NCI-H748 (cell line): ENCODE results near the gene ZNF236.
"Not testable (repeated sequence)": the region's sequence is repeated elsewhere in the genome, so short reads cannot be mapped to it uniquely, and the experiment has no call there.

Source experiments
- DNase-seq: peaks from one replicate; lab custom pipeline; 2025; ENCODE audit not compliant: unreplicated experiment; lab: John Stamatoyannopoulos, UW

ZNF236 gene

DNA sequence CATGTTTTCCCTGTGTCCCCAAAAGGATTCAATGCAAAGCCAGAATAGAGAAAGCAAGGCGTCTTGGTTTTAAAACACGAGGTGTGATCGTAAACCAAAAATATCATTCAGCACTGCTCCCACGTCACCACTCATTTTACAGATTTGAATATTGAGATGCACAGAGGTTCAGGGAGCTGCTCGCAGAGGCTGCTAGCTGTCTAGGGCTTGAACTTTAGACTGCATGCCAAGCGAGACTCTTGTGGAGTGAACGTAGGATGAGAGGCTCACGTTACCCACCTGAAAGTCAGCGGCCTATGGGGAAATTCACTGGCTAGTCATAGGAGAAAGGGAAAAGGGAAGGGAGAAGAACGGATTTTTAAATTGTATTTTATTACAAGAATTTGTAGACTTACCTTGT lies 180.1 kb downstream of the ZNF236 start:
- DNase-seq = no peak

DNA sequence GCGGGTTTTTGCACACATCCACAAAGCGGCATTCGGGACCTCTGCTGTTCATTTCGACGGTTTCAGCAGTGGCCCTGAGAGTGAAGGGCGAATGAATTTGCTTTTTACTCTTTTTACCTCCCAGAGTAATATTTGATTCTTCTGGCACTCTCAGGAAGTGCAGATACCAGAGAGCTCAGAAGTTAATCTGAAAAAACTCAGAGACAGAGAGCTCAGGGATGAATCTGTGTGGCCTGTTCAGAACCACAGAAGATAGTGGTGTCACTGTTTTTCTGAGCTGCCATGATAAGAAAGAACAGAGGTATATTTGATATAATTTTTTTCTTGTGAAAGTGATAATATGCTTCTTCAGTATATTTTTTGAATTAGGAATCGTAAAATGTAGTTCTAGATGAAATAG lies 181.0 kb downstream of the ZNF236 start:
- no peak for DNase-seq

DNA sequence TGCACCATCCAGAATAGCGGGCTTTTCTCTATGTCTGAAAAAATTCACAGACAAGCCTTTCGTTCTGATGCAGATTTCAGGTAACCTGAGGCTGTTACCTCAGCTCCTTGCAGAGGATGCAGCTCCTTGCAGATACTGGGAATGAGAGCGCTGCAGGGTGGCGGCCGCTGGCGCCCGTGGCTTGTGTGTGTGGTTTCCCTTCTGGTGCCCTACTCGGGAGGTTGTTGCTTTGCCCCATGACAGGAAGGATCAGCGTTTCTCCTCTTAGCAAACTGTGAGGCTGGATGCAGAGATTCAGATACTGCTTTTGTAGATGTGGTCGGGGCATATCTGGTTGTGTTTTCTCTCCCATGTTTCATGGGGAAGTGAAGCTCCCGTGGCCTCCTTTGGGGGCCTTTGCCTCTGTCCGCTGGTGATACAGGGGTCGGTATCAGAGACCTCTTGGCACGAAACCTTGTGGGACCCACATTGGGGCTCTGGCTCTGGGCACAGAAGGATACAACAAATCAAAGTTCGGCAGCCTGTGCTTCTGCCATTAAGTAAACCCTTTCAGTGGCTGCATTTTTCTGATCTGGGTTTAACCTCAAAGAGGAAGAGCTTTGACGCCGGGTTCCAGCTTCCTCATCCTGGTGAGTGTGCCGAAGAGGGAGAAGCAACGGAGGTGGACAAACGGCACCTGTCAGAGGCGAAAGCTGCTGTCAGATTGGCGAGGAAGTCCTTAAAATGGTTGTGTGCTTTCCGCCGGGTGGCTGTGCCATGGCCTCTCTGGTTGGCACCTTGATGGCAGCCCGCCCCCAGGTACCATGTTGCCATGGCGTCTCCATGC lies 182.4 kb downstream of the ZNF236 start:
- DNase-seq = no peak

DNA sequence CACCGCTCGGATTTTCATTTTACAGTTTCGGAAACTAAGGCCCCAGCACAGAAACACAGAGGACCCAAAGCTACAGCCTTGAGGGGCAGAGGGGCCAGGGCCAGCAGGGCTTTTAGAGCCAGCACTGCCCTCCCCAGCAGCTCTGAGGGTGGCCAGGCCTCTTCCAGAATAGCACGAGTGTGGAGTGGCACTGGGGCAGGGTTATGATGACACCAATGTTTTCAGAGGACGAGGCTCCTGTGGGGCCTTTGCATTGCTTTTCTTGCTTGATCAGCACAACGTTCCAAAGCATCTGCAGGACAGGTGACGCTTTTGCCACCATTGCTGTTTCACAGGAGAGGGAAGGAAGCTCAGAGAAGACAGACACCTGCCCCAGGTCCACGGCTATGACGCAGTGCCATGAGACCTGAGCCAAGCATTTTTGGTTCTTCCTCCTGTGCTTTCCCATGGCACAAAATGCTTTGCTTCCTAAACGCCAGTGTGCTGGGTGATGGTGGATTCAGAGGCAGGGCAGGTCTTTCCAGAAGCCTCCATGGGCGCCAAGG lies 183.4 kb downstream of the ZNF236 start:
- no peak for DNase-seq

DNA sequence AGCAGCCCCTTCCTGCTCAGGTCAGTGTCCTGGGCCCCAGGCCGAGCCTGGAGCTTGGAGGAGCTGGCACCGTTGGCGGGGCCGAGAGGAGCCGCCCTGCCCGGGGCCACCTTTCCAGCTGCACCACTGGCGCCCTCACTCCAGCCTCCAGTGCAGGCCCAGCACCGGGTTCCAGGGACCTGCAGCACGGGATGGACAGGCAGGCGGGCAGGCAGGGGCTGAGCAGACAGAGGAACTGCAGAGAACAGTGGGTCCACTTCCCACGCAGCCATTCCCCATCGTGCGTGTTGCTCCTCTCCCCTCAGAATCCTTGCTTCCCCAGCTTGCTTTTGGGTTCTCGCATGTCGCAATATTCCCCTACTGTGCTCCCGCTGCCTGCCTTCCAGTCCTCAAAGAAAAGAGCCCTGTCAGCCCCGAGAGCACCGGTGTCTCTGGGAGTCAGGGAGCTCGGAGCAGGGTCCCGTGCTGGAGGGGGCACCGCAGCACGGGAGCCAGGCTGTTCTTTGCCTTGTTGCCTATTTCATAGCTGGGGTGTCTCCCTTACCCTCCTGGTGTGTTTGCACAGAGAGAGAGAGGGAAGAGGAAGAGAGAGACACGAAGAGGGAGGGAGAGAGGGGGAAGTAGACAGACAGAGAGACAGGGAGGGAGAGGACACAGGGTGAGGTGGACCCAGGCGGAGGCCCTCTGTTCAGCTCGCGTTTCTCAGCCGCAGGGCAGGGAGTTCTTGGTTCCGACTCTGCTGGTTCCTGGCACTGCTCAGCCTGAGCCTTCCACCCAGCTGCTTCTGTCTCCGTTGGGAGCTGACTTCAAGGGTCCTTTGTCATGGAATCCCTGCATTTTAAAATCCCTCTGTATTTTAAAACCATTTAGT lies 184.2 kb downstream of the ZNF236 start:
- DNase-seq = no peak

DNA sequence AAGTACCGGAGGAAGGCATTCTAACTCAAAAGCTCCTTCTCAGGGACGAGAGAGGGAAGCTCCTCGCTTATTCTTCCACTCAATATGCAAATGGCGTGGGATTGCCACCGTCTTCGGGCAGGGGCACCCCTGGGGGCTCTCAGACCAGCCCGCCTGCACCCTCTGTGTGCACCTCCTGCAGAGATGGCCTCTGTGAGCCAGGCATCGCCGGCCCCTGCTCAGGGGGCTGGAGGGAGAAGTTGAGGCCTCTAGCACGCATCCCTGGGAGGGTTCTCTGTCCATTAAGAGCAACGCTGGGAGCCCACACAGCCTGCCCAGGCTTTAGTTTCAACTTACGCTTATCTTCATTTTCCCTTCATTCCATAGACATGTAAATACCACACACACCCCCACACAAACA lies 184.9 kb downstream of the ZNF236 start:
- DNase-seq = no peak

DNA sequence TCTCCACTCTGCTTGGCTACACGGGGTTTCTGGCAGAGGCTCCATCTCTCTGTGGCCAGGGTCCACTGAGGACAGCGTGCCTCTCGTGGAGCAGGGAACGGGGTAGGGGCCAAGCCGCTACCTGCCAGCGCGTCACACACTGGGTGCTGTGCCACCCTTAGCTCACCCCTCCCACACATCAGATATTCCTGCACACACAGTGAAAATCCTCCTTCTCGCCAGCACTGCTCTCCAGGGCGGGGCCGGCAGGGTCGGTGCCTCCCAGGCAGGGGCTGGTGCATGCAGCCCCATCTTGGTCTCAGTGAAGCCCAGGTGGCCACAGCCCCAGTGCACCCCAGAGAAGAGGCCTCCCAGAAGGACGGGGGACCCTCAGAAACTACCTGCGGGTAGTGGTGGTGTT lies 185.6 kb downstream of the ZNF236 start:
- no peak for DNase-seq

DNA sequence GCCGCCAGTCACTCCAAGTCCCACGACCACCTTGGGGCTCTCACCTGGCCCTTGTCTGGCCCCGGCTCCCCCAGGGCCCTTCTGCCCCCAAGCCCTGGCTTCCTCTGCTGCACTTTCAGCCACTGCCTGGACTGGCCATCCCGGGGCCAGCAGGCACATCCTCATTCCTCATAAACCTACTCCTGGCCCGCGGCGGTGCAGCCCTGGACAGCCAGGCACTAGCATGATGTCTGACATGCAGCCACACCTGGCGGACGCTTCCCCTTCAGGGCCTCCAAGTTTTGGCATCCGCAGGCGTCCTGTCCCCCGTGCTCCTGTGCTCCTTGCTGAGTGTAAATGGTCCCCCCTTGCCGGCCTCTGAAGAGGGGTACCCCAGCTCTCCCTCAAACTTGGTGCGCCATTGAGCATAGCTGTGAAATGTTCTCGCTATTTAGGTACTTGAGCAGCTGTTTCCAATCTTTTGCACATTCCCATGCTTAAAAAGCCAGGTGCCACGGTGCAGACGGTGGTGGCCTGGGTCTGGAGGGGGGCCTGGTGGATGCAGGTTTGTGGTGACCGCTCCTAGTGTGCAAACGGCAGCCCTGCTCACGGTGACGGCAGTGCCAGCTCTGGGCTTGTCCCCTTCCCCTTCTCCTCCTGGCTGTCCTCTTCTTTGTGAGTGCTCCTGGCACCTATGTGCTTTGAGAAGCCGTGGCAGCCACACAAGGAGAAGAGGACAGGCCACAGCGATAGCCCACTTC lies 186.4 kb downstream of the ZNF236 start:
- no peak for DNase-seq

DNA sequence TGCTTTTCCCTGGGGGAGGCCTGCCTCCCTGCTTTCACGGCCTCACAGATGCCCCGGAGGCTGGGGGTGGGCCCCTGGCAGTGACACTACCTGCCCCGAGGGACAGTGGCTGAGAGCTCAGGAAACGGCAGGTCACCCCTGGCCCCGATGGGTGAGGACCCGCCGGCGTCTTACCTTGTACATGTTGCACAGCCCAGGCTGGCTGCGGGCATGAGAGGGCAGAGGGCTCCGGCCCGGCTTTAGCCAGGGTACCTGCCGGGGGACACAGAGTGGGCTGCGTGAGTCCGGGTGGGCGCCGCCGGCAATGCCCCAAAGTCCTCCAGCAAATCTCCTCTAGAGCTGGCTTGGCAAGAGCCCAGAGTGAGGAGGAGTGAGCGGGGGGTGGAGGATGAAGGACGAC lies 187.3 kb downstream of the ZNF236 start:
- DNase-seq = no peak

DNA sequence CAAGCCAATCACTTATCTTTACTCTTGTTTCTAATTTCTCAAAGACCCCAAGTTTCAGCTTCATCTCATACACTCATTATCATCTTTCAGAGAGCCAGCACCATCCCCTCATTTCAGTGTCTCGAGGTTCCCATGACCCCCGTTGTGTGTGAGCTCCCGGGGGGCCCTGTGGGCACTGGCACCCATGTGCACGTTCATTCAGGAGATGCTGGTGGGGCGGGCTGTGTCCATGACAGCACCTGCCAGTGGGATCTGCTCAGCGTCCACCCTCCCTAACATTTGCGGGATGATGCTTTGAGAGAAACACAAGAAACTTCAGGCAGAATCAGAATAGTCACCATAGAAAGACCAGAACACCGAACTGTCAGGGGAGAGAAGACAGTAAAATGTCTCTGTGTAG lies 189.8 kb downstream of the ZNF236 start:
- DNase-seq = no peak

DNA sequence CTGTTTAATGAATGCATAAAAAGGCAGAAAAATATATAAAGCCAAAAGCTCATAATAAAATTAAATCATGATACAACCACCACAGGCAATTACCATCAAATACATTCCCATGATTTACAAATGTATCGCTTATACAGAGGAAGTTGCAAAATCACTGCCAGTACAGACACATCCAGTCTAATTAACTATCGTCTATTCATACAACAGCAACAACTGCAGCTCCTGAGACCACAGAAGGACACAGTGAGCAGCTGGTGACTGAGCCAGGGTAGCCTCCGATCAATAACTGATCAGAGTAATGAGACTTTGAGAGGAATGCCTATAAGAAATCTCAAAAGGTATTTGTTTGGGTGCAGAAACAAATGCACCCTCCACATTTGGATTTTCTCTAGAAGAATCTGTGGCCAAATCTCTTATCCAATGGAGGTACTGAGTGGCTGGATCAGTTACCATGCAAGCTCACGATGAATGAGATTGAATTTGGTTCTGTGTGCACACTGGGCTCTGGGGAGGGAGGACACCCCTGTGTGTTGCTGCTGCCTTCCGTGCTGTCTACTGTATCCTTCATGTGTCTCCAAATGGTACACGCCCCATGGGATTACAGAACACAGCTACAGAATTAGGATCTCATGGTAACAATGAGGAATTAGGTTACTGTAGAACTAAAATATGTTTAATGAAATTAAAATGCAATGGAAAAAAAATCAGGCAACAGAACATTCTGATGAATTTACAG lies 190.6 kb downstream of the ZNF236 start:
- no peak for DNase-seq

DNA sequence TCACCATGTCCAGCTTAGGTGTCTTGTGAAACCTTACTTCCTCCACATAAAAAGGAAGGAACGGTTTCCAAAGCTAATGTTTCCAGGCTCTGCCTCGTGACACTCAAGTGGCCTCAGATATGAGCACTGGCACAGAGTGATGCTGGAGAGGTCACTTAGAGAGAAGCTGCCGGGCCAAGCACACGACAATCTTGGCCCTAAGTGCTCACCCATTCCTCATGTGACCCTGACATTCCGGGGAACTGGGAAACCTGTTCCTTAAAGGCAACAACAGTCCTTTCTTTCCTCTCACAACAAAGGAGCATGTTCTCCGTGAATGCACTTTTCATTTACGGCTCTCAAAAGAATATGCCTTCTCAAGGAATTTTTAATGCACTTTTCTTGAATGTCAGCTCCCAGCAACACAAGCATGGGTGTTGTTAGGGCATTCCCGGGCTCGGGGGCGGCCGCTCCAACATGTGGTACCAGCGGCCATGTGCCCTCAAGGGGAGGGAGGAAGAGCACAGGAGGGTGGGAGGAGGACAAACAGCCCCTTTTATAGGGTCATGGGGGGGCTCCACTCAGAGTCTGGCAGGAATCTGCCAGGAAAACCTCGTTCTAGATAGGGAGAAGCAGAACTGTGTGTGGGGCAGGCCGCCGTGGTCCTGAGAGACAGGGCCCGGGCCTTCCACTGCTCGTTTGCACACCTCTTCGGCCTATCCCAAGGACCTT lies 191.6 kb downstream of the ZNF236 start:
- no peak for DNase-seq

DNA sequence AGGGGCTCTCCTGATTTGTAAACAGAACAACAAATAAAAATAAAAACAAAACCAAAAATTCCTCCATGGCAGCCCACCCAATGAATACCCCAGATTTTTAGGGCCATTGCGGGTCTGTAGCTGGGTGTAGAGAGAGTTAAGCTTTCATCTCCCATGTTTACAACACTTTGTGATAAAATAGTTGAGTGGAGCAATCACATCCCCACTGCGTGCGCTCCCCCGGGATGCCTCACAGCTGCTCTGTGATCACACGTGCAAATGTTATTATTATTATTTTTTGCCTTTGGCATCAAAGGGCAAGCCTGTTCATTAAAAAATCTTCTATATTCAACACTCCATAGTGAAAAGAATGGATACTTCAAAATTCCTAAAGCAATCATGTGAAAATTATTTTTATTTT lies 192.2 kb downstream of the ZNF236 start:
- no peak for DNase-seq

DNA sequence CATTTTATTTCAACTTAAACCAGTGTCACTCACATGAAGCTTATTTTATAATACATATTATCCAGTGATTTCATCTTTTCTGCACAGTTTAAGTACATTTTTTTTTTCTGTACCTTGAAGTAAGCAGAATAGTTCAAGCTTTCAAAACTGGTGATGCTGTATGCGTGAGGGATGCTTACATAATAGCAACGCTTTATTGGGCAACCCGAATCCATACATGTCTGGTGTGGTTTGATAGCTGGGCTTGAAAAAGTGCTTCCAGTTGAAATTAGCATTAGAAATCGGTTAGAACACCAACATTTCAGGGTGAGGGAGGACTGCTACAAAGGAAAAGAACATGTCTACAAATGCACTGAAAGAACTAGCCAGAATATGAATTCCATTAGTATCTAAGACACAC lies 192.8 kb downstream of the ZNF236 start:
- DNase-seq = no peak

DNA sequence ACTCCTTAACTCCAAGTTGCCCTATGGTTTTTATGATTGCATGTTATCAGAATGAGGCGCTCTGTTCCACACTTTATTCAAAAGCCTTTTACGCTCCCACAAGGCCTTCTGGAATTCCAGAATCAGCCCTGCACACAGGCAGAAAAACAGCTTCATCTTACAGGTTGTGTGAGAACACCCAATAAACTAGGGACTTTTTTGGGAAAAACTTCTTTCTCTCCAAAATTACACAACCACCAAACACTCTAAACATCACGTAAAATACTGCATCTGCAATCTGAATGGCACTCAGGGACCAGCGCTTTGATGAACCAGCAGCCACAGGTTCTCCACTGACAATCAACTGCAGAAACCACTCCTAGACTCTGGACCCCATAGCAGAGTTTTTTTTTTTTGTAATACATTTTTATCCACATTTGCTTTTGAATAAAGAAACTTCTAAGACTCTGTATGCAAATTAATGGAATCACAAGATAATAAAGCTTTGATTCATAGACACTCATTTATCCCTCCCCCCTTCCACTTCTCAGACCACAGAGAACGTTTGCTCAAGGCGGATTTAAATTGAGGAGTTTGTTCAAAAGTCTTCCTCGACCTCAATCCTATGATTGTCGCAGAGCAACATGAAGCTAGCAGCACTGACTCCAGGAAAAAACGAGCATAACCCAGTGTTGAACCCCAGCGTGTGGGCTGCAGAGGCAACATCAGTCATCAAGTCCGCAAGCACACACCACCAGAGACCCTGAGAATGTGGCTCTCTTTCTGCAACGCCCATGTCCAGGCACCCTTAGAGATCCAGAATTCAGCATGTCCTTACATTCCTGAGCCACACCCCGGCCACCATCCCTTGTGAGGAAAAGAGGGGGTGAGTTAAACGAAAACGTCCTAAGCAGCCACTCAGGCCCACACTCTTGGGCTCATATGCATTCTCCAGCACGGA lies 193.7 kb downstream of the ZNF236 start:
- DNase-seq = no peak

DNA sequence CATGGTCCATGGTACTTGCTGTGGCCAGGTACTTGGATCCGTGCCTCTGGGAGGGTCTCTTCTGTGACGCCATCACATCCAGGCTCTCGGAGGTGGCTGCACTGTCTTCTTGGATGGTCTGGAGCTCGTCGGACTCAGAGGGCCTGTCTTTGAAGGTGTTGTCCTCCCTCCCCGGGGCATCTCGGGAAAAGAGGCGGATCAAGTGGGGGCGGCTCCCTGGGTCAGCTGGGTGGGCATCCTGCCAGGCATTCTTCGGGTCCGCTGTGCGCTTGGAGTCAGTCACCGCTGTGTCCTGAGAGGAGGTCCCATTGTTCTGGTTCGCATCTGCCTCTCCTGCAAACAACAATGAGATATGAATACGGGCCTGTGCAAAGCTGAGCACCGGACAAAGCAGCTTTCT lies 194.6 kb downstream of the ZNF236 start:
- peak; percentile 15 for DNase-seq

DNA sequence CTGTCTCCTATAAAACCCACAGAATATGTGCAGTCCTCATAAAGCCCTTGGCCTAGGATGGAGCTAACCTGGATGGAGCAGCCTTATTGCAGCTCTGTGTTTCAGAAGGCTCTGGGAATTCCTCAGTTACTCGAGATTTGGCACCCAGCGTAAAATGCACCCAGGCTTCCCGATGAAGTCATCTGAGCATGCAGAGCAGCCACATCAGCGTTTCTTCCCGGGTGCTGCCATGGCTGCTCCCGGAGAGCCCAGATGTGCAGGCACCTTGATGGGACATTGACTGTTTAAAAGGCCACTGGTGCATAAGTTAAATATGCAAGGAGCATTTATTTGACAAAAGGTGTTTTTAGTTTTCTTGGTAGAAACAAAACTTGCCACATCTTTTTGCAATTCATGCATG lies 195.0 kb downstream of the ZNF236 start:
- DNase-seq = no peak

DNA sequence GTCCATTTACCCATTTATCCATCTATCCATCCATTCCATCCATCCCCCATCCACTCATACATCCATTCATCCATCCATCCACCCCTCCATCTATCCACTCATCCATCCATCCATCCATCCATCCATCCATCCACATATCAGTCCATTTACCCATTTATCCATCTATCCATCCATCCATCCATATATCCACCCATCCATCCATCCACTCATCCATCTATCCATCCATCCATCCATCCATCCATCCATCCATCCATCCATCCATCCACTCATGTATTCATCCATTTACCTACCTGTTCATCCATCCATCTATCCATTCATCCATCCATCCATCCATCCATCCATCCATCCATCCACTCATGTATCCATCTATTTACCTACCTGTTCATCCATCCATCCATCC lies 196.3 kb downstream of the ZNF236 start:
- not testable (repeated sequence) for DNase-seq

DNA sequence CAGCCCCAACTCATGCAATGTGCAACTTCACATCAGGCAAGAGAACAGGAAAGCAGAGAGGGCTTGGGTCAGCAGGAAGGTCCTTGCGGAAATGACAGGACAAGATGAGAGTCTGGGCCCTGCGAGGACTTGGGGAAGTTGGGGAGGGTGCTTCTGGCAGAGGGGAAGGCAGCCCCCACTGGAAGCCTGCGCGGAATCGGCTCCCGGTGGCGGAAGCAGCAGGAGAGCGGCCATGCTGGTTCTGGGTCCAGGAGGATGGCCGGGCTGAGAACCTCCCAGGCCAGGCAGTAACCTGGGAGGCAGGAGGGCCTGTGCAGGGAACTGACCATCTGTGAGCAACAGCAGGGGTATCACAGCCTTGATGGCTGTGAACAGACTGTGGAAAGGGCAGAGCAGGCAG lies 197.3 kb downstream of the ZNF236 start:
- no peak for DNase-seq
